Measurements from ENCODE around the gene COG5. TPM values are rescaled to one million over a fixed set of nuclear protein-coding genes. Genes with fewer than 3 reads are reported as not detected.

Gene COG5
- total and polyA plus RNA-seq, 2 of the 4 experiments (the other 2 are of a cell fraction) = 18.5 to 27.4 TPM

DNA sequence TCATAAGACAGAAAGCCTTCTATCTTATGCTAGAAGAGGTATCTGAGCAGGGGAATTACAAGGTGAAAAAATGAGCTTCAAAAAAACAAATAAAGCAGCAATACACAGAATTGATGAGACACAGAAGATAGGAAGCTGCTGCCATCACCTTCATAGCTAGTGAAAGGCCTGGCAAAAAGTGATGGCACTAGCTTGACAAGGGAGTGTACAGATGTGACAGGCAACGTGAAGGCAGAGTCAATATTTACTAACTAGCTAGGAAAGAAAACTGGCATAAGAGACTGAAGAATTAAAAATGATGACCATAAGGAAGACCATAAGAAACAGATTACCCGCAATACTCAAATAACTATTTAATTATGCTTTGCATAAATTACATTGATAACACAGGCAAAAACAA is 84.4 kb downstream of the COG5 start:
- H3K9me1 ChIP-seq (ENCODE audit: insufficient read depth, low read length) = 0 out of 2 replicates have a peak, but pooled peaks cover 3% of the 10 kb centered on the region
- no peak overlapping the region for H3K4me3 ChIP-seq (ENCODE audit: insufficient read depth, low read depth, low read length)
- H3K56ac ChIP-seq (ENCODE audit: extremely low read depth, insufficient read depth, low read length) = no peak overlapping the region
- no peak for TF ChIP-seq RAD21 (IDR thresholded peaks at IDR 0.05; ENCODE audit: low read length)
- TF ChIP-seq POLR2A (IDR thresholded peaks at IDR 0.05; ENCODE audit: low read depth, low read length) = no peak
- no peak for TF ChIP-seq RFX5 (IDR thresholded peaks at IDR 0.05; ENCODE audit: low read depth, low read length)
- TF ChIP-seq RCOR1 (IDR thresholded peaks at IDR 0.05; ENCODE audit: insufficient replicate concordance, low read length) = no peak
- TF ChIP-seq, protein P1, sequence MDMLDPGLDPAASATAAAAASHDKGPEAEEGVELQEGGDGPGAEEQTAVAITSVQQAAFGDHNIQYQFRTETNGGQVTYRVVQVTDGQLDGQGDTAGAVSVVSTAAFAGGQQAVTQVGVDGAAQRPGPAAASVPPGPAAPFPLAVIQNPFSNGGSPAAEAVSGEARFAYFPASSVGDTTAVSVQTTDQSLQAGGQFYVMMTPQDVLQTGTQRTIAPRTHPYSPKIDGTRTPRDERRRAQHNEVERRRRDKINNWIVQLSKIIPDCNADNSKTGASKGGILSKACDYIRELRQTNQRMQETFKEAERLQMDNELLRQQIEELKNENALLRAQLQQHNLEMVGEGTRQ (IDR thresholded peaks at IDR 0.05; ENCODE audit: low read depth, low read length) = no peak
- no peak for TF ChIP-seq CEBPB (IDR thresholded peaks at IDR 0.05; ENCODE audit: low read depth, low read length)
- TF ChIP-seq CHD1 (IDR thresholded peaks at IDR 0.05; ENCODE audit: low read depth, low read length) = no peak
- H4K8ac ChIP-seq (ENCODE audit: low read depth in 2 of 2, low read length in 2 of 2) = no peak overlapping the region
- H2AK5ac ChIP-seq (ENCODE audit: low read depth, low read length) = no peak overlapping the region
- H2AFZ ChIP-seq (replicated peaks; ENCODE audit: low read length, poor library complexity) = no peak overlapping the region
- no peak overlapping the region for H4K5ac ChIP-seq (ENCODE audit: low read depth, low read length)
- H4K91ac ChIP-seq (ENCODE audit: insufficient read depth, low read depth, low read length) = no peak overlapping the region
- H2BK120ac ChIP-seq (ENCODE audit: low read depth, low read length) = no peak overlapping the region
- H3K4me2 ChIP-seq (ENCODE audit: low read depth, low read length) = no peak overlapping the region
- peaks cover 4% of the 10 kb centered on the region in 2 experiments; a peak in 2 of 4 replicates for H3K79me1 ChIP-seq (ENCODE audit: low read depth in 1 of 2, low read length in 2 of 2)
- H3K14ac ChIP-seq (replicated peaks; ENCODE audit: low read depth, low read length) = no peak overlapping the region
- no TSS peak for BruUV-seq (replicated peaks)
- in situ Hi-C loops (cut with MboI; ENCODE audit: low sequenced_read_pairs) (no loop called here), intact Hi-C loops (cut with micrococcal nuclease) (no loop called here), dilution Hi-C loops (cut with HindIII; ENCODE audit: low sequenced_read_pairs, unreplicated experiment) (no loop called here)
- H3K4me1 ChIP-seq (ENCODE audit: control insufficient read depth, insufficient read depth, low read length) = no peaks in the 10 kb centered on the region
- H3K18ac ChIP-seq (ENCODE audit: low read depth, low read length) = no peak overlapping the region
- WGBS, 2 experiments (ENCODE audit: extremely low coverage in 2 of 2, insufficient read length in 1 of 2) = no CpG with 5 or more reads among the region's 2 CpGs
- no peak overlapping the region for H3K4ac ChIP-seq (ENCODE audit: low read depth, low read length)
- CTCF ChIA-PET = no interaction called here
- no peaks in the 10 kb centered on the region for H3K9me3 ChIP-seq (ENCODE audit: control insufficient read depth, insufficient read depth, low read length)
- DNase-seq = no peak
- no peak overlapping the region for H3K9ac ChIP-seq (ENCODE audit: low read depth, low read length)
- H4K20me1 ChIP-seq (ENCODE audit: insufficient read depth, low read length) = no peaks in the 10 kb centered on the region
- no peaks in the 10 kb centered on the region for H3K36me3 ChIP-seq (ENCODE audit: control insufficient read depth, insufficient read depth, low read length)
- POLR2A ChIA-PET (ENCODE audit: unreplicated experiment) = no interaction called here
- ATAC-seq (ENCODE audit: low read depth) = no peak
- H3K27me3 ChIP-seq (ENCODE audit: control insufficient read depth, insufficient read depth, low read length) = no peaks in the 10 kb centered on the region
- no peak overlapping the region for H3K27ac ChIP-seq (ENCODE audit: insufficient read depth, low read length)
- no peak overlapping the region for H2AK9ac ChIP-seq (replicated peaks; ENCODE audit: low read depth, low read length, poor library complexity)
- no peak overlapping the region for H2BK20ac ChIP-seq (ENCODE audit: low read depth, low read length)
- no peak overlapping the region for H2BK15ac ChIP-seq (ENCODE audit: low read depth, low read length)
- no peak overlapping the region for H3K23ac ChIP-seq (ENCODE audit: low read depth, low read length)
- H2BK5ac ChIP-seq (ENCODE audit: low read depth, low read length, poor library complexity, severe bottlenecking) = no peak overlapping the region

Measured in IMR-90 (cell line).